ENCODE data around the gene NPFFR2. TPM values are rescaled to one million over a fixed set of nuclear protein-coding genes. Genes with fewer than 3 reads are reported as not detected.

Gene NPFFR2
- total RNA-seq, 1 donor from 2014 or later, result not detected

GRCh38 chr4:72194453-72194852, 162.7 kb downstream of the NPFFR2 start:
- no peak overlapping the region for H3K27ac Mint-ChIP-seq (ENCODE audit: unreplicated experiment)
- peaks cover 6% of the 10 kb centered on the region for H3K9me3 Mint-ChIP-seq (ENCODE audit: low read depth)
- no peak overlapping the region for H3K4me3 Mint-ChIP-seq (ENCODE audit: unreplicated experiment)
- peaks cover 14% of the 10 kb centered on the region for H3K27me3 Mint-ChIP-seq (ENCODE audit: low read depth)
- DNase-seq (ENCODE audit: low spot score), result no peak
- H3K4me1 Mint-ChIP-seq (ENCODE audit: low read depth), result no peaks in the 10 kb centered on the region
- no peak for TF ChIP-seq CTCF (IDR thresholded peaks at IDR 0.05)
- H3K36me3 Mint-ChIP-seq (ENCODE audit: low read depth), result no peaks in the 10 kb centered on the region

Other genes with a start within 250 kb of the NPFFR2 start
- gene GC, start 247.9 kb upstream of the NPFFR2 start, total RNA-seq, result not detected in 3 replicates